HepG2 (cell line): Measurements from ENCODE around the gene SLC22A31. TPM values are rescaled to one million over a fixed set of nuclear protein-coding genes. Genes with fewer than 3 reads are reported as not detected.
A peak's percentile ranks its signal among the peaks of the same experiment; 100 is the strongest.
"Not testable (repeated sequence)": the region's sequence is repeated elsewhere in the genome, so short reads cannot be mapped to it uniquely, and the experiment has no call there.

Source experiments
- BATF2 ChIP-seq: sonication (generic); formaldehyde crosslinking; IDR thresholded peaks from 2 replicates; pipeline ENCODE4 v1.8.0; 2022; ENCODE audit warnings: mild to moderate bottlenecking, missing genetic modification reagents, moderate library complexity
- CHD2 ChIP-seq: IDR thresholded peaks from 2 replicates; pipeline ENCODE4 v1.6.1; 2011; ENCODE audit warnings: low read depth, low read length, improper control_type of control experiment
- FOXA3 ChIP-seq: IDR thresholded peaks from 2 replicates; pipeline ENCODE4 v1.6.1; 2016; ENCODE audit warnings: missing genetic modification reagents, missing compliant biosample characterization
- KLF16 ChIP-seq, 2 experiments: sonication (generic) in 1 of 2; formaldehyde crosslinking in 1 of 2; IDR thresholded peaks; 2 replicates each; pipeline versions ENCODE4 v1.6.1 to v1.8.0; 2016 to 2023; ENCODE audit warnings: missing genetic modification reagents in 2 of 2, missing compliant biosample characterization in 1 of 2
- RARA ChIP-seq: IDR thresholded peaks from 2 replicates; pipeline ENCODE4 v1.6.1; 2016; ENCODE audit warnings: missing genetic modification reagents, missing compliant biosample characterization
- SRSF1 ChIP-seq: fragments of 200-400 bp; formaldehyde crosslinking; optimal IDR thresholded peaks from 2 replicates; pipeline ENCODE3; 2017; ENCODE audit warnings: mild to moderate bottlenecking, low read depth, low read length, moderate library complexity
- ZBTB40 ChIP-seq, 2 experiments: fragments of 450-650 bp in 1 of 2; sonication (generic) in 1 of 2; formaldehyde crosslinking in 1 of 2; IDR thresholded peaks; 2 replicates each; pipeline versions ENCODE4 v1.6.1 to v1.8.0; 2016 to 2022; ENCODE audit warnings: antibody characterized with exemption in 1 of 2, mild to moderate bottlenecking in 1 of 2, missing genetic modification reagents in 1 of 2
- ZNF160 ChIP-seq: sonication (generic); formaldehyde crosslinking; IDR thresholded peaks from 2 replicates; pipeline ENCODE4 v1.8.0; 2022; ENCODE audit warnings: mild to moderate bottlenecking, inconsistent platforms, missing genetic modification reagents
- ZNF33B ChIP-seq: sonication (generic); formaldehyde crosslinking; IDR thresholded peaks from 2 replicates; pipeline ENCODE4 v1.5.1; 2020; ENCODE audit warnings: mild to moderate bottlenecking, missing genetic modification reagents
- ZNF678 ChIP-seq: sonication (generic); formaldehyde crosslinking; IDR thresholded peaks from 2 replicates; pipeline ENCODE4 v1.4.0; 2020; ENCODE audit warnings: mild to moderate bottlenecking, missing genetic modification reagents
- ZNF883 ChIP-seq: sonication (generic); formaldehyde crosslinking; IDR thresholded peaks from 2 replicates; pipeline ENCODE4 v1.5.1; 2020; ENCODE audit warnings: mild to moderate bottlenecking, missing genetic modification reagents; ENCODE audit errors: not compliant biosample characterization
- polyA plus RNA-seq, 8 experiments: library from polyadenylated mRNA; depleted of rRNA in 3 of 8; stranded (reverse) in 7 of 8; unstranded in 1 of 8; fragments of >200 nt; fragmentation: Illumina TruSeq in 4 of 8; extraction: Trizol in 4 of 8; gene quantifications; 2 replicates each; pipeline versions ENCODE4 v1.2.1 to v1.2.3, GENCODE V29; 2011 to 2016; ENCODE audit warnings: low read depth in 4 of 8, missing spikeins in 1 of 8, mixed read lengths in 1 of 8; ENCODE audit not compliant: insufficient read depth in 1 of 8
- total RNA-seq, 5 experiments: library from RNA; depleted of rRNA; stranded (reverse); fragments of >200 nt; fragmentation: Illumina TruSeq; extraction: Trizol; gene quantifications; 2 replicates each; pipeline ENCODE4 v1.2.3, GENCODE V29; 2016; ENCODE audit warnings: low read depth in 1 of 5
- TF ChIP-seq, protein P1 (sequence below): sonication (generic); formaldehyde crosslinking; IDR thresholded peaks from 2 replicates; pipeline ENCODE4 v1.4.0; 2020; ENCODE audit warnings: missing genetic modification reagents
- TF ChIP-seq, protein P2 (sequence below): sonication (generic); formaldehyde crosslinking; IDR thresholded peaks from 2 replicates; pipeline ENCODE4 v1.4.0; 2020; ENCODE audit warnings: missing genetic modification reagents; ENCODE audit errors: not compliant biosample characterization

The SLC22A31 gene
- total and polyA plus RNA-seq, 2 of the 13 experiments (the other 11 are each of a cell fraction or from before 2014, with no cell fraction given): 67.3 to 83.3 TPM

GRCh38 chr16:89192186-89192955 lies 8.0 kb downstream of the SLC22A31 start (continued):
- not testable (repeated sequence) for TF ChIP-seq ZBTB40 (IDR thresholded peaks at IDR 0.05)
- TF ChIP-seq ZBTB40 (CRISPR knock-in tag; IDR thresholded peaks at IDR 0.05): peak; percentile 64; the same call in 1 of the 2 replicates
- TF ChIP-seq ZNF883 (CRISPR knock-in tag): peak; percentile 93
- TF ChIP-seq SRSF1: peak; percentile 87
- peak; percentile 79; the same call in 1 of the 2 replicates for TF ChIP-seq ZNF678
- TF ChIP-seq FOXA3 (CRISPR knock-in tag): peak; percentile 62
- TF ChIP-seq RARA: peak; percentile 58; the same call in 1 of the 2 replicates
- TF ChIP-seq, protein P1, sequence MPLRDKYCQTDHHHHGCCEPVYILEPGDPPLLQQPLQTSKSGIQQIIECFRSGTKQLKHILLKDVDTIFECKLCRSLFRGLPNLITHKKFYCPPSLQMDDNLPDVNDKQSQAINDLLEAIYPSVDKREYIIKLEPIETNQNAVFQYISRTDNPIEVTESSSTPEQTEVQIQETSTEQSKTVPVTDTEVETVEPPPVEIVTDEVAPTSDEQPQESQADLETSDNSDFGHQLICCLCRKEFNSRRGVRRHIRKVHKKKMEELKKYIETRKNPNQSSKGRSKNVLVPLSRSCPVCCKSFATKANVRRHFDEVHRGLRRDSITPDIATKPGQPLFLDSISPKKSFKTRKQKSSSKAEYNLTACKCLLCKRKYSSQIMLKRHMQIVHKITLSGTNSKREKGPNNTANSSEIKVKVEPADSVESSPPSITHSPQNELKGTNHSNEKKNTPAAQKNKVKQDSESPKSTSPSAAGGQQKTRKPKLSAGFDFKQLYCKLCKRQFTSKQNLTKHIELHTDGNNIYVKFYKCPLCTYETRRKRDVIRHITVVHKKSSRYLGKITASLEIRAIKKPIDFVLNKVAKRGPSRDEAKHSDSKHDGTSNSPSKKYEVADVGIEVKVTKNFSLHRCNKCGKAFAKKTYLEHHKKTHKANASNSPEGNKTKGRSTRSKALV (CRISPR knock-in tag): peak; percentile 96
- peak; percentile 90 for TF ChIP-seq ZNF160 (CRISPR knock-in tag)
- TF ChIP-seq BATF2 (CRISPR knock-in tag): 0 out of 2 replicates have a peak, but pooled peaks have one; percentile 31
- TF ChIP-seq KLF16 (CRISPR knock-in tag; IDR thresholded peaks at IDR 0.05): peak in 1 of 2 experiments; percentile 76; a peak in 2 of 4 replicates
- TF ChIP-seq ZNF33B (CRISPR knock-in tag): peak; percentile 63; the same call in 1 of the 2 replicates
- TF ChIP-seq, protein P2, sequence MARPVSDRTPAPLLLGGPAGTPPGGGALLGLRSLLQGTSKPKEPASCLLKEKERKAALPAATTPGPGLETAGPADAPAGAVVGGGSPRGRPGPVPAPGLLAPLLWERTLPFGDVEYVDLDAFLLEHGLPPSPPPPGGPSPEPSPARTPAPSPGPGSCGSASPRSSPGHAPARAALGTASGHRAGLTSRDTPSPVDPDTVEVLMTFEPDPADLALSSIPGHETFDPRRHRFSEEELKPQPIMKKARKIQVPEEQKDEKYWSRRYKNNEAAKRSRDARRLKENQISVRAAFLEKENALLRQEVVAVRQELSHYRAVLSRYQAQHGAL (CRISPR knock-in tag): peak; percentile 95
- peak; percentile 24; the same call in 1 of the 2 replicates for TF ChIP-seq CHD2
